GM19438 (cell line): ENCODE data around the gene KATNAL2.
"Not testable (repeated sequence)": the region's sequence is repeated elsewhere in the genome, so short reads cannot be mapped to it uniquely, and the experiment has no call there.

ENCODE experiments used
- ATAC-seq: cut with Tn5 transposase; IDR thresholded peaks from one replicate; pipeline ENCODE4 v1.9.1; 2021; ENCODE audit warnings: low read depth; ENCODE audit not compliant: unreplicated experiment

The KATNAL2 gene

GRCh38 chr18:47030887-47031286, 113.5 kb downstream of the KATNAL2 start:
- ATAC-seq = not testable (repeated sequence)

GRCh38 chr18:47032945-47033344, 115.5 kb downstream of the KATNAL2 start:
- no peak for ATAC-seq

GRCh38 chr18:47034591-47034990, 117.2 kb downstream of the KATNAL2 start:
- ATAC-seq = not testable (repeated sequence)

GRCh38 chr18:47035156-47035671, 117.8 kb downstream of the KATNAL2 start, which contains the start of gene ELOA2:
ELOA2 (minus strand) TSS chr18:47035621; CDS start chr18:47035264, 357 bp downstream.
- no peak for ATAC-seq

GRCh38 chr18:47036298-47036874, 119.0 kb downstream of the KATNAL2 start:
- ATAC-seq = no peak

GRCh38 chr18:47036927-47037578, 119.7 kb downstream of the KATNAL2 start:
- ATAC-seq = no peak

GRCh38 chr18:47040982-47041381, 123.6 kb downstream of the KATNAL2 start:
- ATAC-seq = no peak

- ATAC-seq = no peak
Measured at GRCh38 chr18:47050468-47050867, 133.1 kb downstream of the KATNAL2 start.

GRCh38 chr18:47054369-47054768, 137.0 kb downstream of the KATNAL2 start:
- ATAC-seq = no peak

- no peak for ATAC-seq
Measured at GRCh38 chr18:47062471-47062870, 145.1 kb downstream of the KATNAL2 start.

GRCh38 chr18:47063096-47063495, 145.7 kb downstream of the KATNAL2 start:
- no peak for ATAC-seq

GRCh38 chr18:47067648-47068047, 150.2 kb downstream of the KATNAL2 start:
- no peak for ATAC-seq

- no peak for ATAC-seq
Measured at GRCh38 chr18:47075098-47075883, 157.9 kb downstream of the KATNAL2 start.

GRCh38 chr18:47077111-47077510, 159.7 kb downstream of the KATNAL2 start:
- ATAC-seq = no peak

- no peak for ATAC-seq
Measured at GRCh38 chr18:47080872-47081271, 163.5 kb downstream of the KATNAL2 start.

- no peak for ATAC-seq
Measured at GRCh38 chr18:47081578-47081977, 164.2 kb downstream of the KATNAL2 start.

GRCh38 chr18:47087676-47088075, 170.3 kb downstream of the KATNAL2 start:
- ATAC-seq = no peak

- ATAC-seq = no peak
Measured at GRCh38 chr18:47095810-47096209, 178.4 kb downstream of the KATNAL2 start.

- no peak for ATAC-seq
Measured at GRCh38 chr18:47100212-47100831, 182.9 kb downstream of the KATNAL2 start.

- ATAC-seq = no peak
Measured at GRCh38 chr18:47108373-47108772, 191.0 kb downstream of the KATNAL2 start.

GRCh38 chr18:47108998-47109405, 191.6 kb downstream of the KATNAL2 start:
- ATAC-seq = no peak
